Left ventricle myocardium inferior (tissue), 1 donor: ENCODE results near the gene UBE2U. TPM values are rescaled to one million over a fixed set of nuclear protein-coding genes. Genes with fewer than 3 reads are reported as not detected.

Experiments
- DNase-seq: peaks from one replicate; pipeline ENCODE4 v3.0.0-alpha.2; 2020
- H3K27ac ChIP-seq: fragments of 200-600 bp; replicated peaks from 2 replicates; pipeline ENCODE4 v1.8.0; 2021
- H3K27me3 ChIP-seq: fragments of 200-600 bp; 2 replicates; pipeline ENCODE4 v1.8.0; 2021; ENCODE audit warnings: low read depth
- H3K36me3 ChIP-seq: fragments of 200-600 bp; 2 replicates; pipeline ENCODE4 v1.8.0; 2021
- H3K4me1 ChIP-seq: fragments of 200-600 bp; 2 replicates; pipeline ENCODE4 v1.8.0; 2021
- H3K4me3 ChIP-seq: fragments of 200-600 bp; 2 replicates; pipeline ENCODE4 v1.8.0; 2021; ENCODE audit warnings: mild to moderate bottlenecking, moderate library complexity
- H3K9me3 ChIP-seq: fragments of 200-600 bp; replicated peaks from 2 replicates; pipeline ENCODE4 v1.8.0; 2021
- CTCF ChIP-seq: fragments of 200-600 bp; IDR thresholded peaks from 2 replicates; pipeline ENCODE4 v1.8.0; 2021; ENCODE audit warnings: antibody characterized with exemption, mild to moderate bottlenecking, borderline replicate concordance
- intact Hi-C: fragments of 100-400 bp; cut with micrococcal nuclease; formaldehyde crosslinking; loops from one replicate; pipeline ENCODE4 v1.11.0; 2022
- total RNA-seq: library from RNA; stranded (reverse); fragmentation: NEBNext Ultra II Directional; extraction: Animal tissue kit (Norgen Biotek cat#: 25700); gene quantifications from one replicate; pipeline ENCODE4 v1.2.1, GENCODE V29; 2021
- donor health status: DM: no; HTN: yes; CAD: no; lungs with severe emphysema.

Gene UBE2U
- total RNA-seq, 1 donor from 2014 or later = 0.85 TPM

- intact Hi-C loops = no loop called here
These were observed 89.0 kb downstream of the UBE2U start for GRCh38 chr1:64292399-64292798.

DNA sequence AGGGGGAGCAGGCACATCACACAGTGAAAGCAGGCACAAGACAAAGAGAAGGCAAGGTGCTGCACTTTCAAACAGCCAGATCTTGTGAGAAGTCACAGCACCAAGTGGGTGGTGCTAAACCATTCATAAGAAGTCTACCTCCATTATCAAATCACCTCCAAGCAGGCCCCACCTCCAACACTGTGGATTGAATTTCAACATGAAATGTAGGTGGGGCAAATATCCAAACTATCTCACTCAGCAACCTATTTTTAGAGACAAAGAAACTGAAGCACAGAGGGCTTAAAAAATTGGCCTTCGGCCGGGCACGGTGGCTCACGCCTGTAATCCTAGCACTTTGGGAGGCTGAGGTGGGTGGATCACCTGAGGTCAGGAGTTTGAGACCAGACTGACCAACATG lies 90.4 kb downstream of the UBE2U start:
- H3K4me3 ChIP-seq = no peak overlapping the region
- no peak for TF ChIP-seq CTCF
- H3K9me3 ChIP-seq = peaks cover 15% of the 10 kb centered on the region
- H3K27me3 ChIP-seq = no peaks in the 10 kb centered on the region
- H3K27ac ChIP-seq = no peak overlapping the region
- no peaks in the 10 kb centered on the region for H3K4me1 ChIP-seq
- intact Hi-C loops = no loop called here
- H3K36me3 ChIP-seq = no peaks in the 10 kb centered on the region
- no peak for DNase-seq

More at GRCh38 chr1:64292399-64292798, 89.0 kb downstream of the UBE2U start:
- peaks cover 7% of the 10 kb centered on the region for H3K9me3 ChIP-seq
- DNase-seq = no peak
- no peak overlapping the region for H3K4me3 ChIP-seq
- no peaks in the 10 kb centered on the region for H3K27me3 ChIP-seq
- H3K36me3 ChIP-seq = no peaks in the 10 kb centered on the region
- no peak overlapping the region for H3K27ac ChIP-seq
- TF ChIP-seq CTCF = no peak
- no peaks in the 10 kb centered on the region for H3K4me1 ChIP-seq

GRCh38 chr1:64295136-64295535 lies 91.7 kb downstream of the UBE2U start:
- DNase-seq = no peak
- H3K4me3 ChIP-seq = no peak overlapping the region
- H3K27me3 ChIP-seq = no peaks in the 10 kb centered on the region
- peaks cover 15% of the 10 kb centered on the region for H3K9me3 ChIP-seq
- H3K27ac ChIP-seq = no peak overlapping the region
- intact Hi-C loops = no loop called here
- H3K36me3 ChIP-seq = no peaks in the 10 kb centered on the region
- TF ChIP-seq CTCF = no peak
- H3K4me1 ChIP-seq = no peaks in the 10 kb centered on the region

- Histone ChIP-seq H3K4me3 (no peak overlapping the region), H3K27me3 (no peaks in the 10 kb centered on the region)
These were observed 92.1 kb downstream of the UBE2U start for GRCh38 chr1:64295561-64295960.

DNA sequence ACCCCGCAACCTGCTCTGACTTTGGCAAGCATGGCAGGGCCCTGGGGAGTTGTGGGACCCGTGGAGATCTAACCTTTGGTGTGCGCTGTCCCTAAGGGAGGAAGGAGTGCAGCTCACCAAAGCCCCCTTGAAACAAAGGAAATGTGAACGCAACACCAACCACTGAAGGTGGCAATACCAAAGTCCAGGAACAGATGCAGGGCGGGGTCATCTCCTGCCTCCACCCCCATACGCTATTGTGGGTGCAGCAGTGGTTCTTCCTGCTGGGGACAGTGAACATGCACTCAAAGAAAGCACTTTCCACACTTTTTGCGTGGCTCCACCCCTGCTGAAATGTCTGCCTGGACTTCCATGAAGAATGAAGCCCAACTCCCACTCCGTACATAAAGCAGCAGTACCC lies 93.0 kb downstream of the UBE2U start:
- H3K36me3 ChIP-seq = no peaks in the 10 kb centered on the region
- no peak for TF ChIP-seq CTCF
- no peak overlapping the region for H3K27ac ChIP-seq
- DNase-seq = no peak
- intact Hi-C loops = no loop called here
- no peak overlapping the region for H3K4me3 ChIP-seq
- H3K9me3 ChIP-seq = peaks cover 15% of the 10 kb centered on the region
- no peaks in the 10 kb centered on the region for H3K27me3 ChIP-seq
- H3K4me1 ChIP-seq = no peaks in the 10 kb centered on the region

More at GRCh38 chr1:64295561-64295960, 92.1 kb downstream of the UBE2U start:
- no peak overlapping the region for H3K27ac ChIP-seq
- intact Hi-C loops = no loop called here
- peaks cover 15% of the 10 kb centered on the region for H3K9me3 ChIP-seq
- H3K4me1 ChIP-seq = no peaks in the 10 kb centered on the region
- H3K36me3 ChIP-seq = no peaks in the 10 kb centered on the region
- TF ChIP-seq CTCF = no peak
- no peak for DNase-seq

DNA sequence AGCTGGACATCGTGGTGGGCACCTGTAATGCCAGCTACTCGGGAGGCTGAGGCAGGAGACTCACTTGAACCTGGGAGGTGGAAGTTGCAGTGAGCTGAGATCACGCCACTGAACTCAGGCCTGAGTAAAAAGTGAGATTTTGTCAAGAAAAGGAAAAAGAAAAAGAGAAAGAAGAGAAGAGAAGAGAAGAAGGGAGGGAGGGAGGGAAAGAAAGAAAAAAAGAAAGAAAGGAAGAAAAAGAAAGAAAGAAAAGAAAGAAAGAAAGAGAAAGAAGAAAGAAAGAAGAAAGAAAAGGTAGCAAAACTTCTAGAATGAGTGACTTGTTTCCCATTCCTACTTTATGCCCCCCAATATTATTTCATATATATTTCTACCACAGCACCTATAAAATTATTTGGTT lies 98.8 kb downstream of the UBE2U start:
- Histone ChIP-seq H3K9me3 (peaks cover 10% of the 10 kb centered on the region), H3K27me3 (no peaks in the 10 kb centered on the region), H3K27ac (no peak overlapping the region), H3K36me3 (no peaks in the 10 kb centered on the region), H3K4me3 (no peak overlapping the region), H3K4me1 (no peaks in the 10 kb centered on the region)
- intact Hi-C loops = no loop called here
- no peak for TF ChIP-seq CTCF
- DNase-seq = no peak
